Mesenchymal stem cell (in vitro differentiated cells and primary cell): ENCODE measurements around the gene CDC73.

Experiments used
- DNase-seq: peaks from one replicate; pipeline ENCODE4 v3.0.0-alpha.2; 2013
- H2AFZ ChIP-seq: one replicate; pipeline ENCODE4 v1.6.1; 2013; ENCODE audit warnings: low read depth, mild to moderate bottlenecking, control low read depth, inconsistent platforms, low read length, moderate library complexity
- H2AK5ac ChIP-seq: 2 replicates; pipeline ENCODE4 v1.6.1; 2013; ENCODE audit warnings: low read length, moderate library complexity, mild to moderate bottlenecking, inconsistent platforms; ENCODE audit not compliant: severe bottlenecking
- H2BK120ac ChIP-seq: one replicate; pipeline ENCODE4 v1.6.1; 2013; ENCODE audit warnings: low read depth, mild to moderate bottlenecking, inconsistent platforms, low read length, moderate library complexity
- H2BK12ac ChIP-seq, 2 experiments: one replicate each; pipeline ENCODE4 v1.6.1; 2013; ENCODE audit warnings: inconsistent platforms in 2 of 2, low read length in 2 of 2, mild to moderate bottlenecking in 2 of 2, moderate library complexity in 2 of 2, control low read depth in 1 of 2
- H2BK15ac ChIP-seq: one replicate; pipeline ENCODE4 v1.6.1; 2013; ENCODE audit warnings: mild to moderate bottlenecking, low read depth, inconsistent platforms; ENCODE audit not compliant: poor library complexity, severe bottlenecking
- H2BK5ac ChIP-seq: 2 replicates; pipeline ENCODE4 v1.6.1; 2013; ENCODE audit warnings: low read depth, mild to moderate bottlenecking, low read length, control low read depth, inconsistent platforms; ENCODE audit not compliant: poor library complexity, severe bottlenecking
- H3K14ac ChIP-seq, 2 experiments: one replicate each; pipeline ENCODE4 v1.6.1; 2013; ENCODE audit warnings: inconsistent platforms in 2 of 2, low read length in 2 of 2, control low read depth in 1 of 2, mild to moderate bottlenecking in 1 of 2, moderate library complexity in 1 of 2
- H3K18ac ChIP-seq, 2 experiments: one replicate each; pipeline ENCODE4 v1.6.1; 2013; ENCODE audit warnings: inconsistent platforms in 2 of 2, low read length in 2 of 2, control low read depth in 1 of 2, low read depth in 1 of 2, mild to moderate bottlenecking in 1 of 2
- H3K23ac ChIP-seq, 2 experiments: one replicate each; pipeline ENCODE4 v1.6.1; 2013; ENCODE audit warnings: inconsistent platforms in 2 of 2, low read length in 2 of 2, mild to moderate bottlenecking in 2 of 2, moderate library complexity in 2 of 2, control low read depth in 1 of 2
- H3K27ac ChIP-seq: 2 replicates; pipeline ENCODE4 v1.5.1; 2013; ENCODE audit warnings: mild to moderate bottlenecking, moderate library complexity, low read length, control low read depth, inconsistent platforms; ENCODE audit not compliant: poor library complexity, severe bottlenecking
- H3K27me3 ChIP-seq, 2 experiments: 2 replicates each; pipeline versions ENCODE4 v1.6.1 to v1.7.0; 2013; ENCODE audit warnings: low read length in 2 of 2, mild to moderate bottlenecking in 2 of 2, moderate library complexity in 2 of 2, control low read depth in 1 of 2, inconsistent platforms in 1 of 2; ENCODE audit not compliant: control insufficient read depth in 1 of 2, insufficient read depth in 1 of 2
- H3K36me3 ChIP-seq, 2 experiments: 2 replicates each; pipeline versions ENCODE4 v1.6.1 to v1.7.0; 2013; ENCODE audit warnings: low read length in 2 of 2, control low read depth in 1 of 2, inconsistent platforms in 1 of 2, low read depth in 1 of 2, mild to moderate bottlenecking in 1 of 2; ENCODE audit not compliant: insufficient read depth in 2 of 2, control insufficient read depth in 1 of 2
- H3K4ac ChIP-seq, 2 experiments: one replicate each; pipeline ENCODE4 v1.6.1; 2013; ENCODE audit warnings: inconsistent platforms in 2 of 2, low read length in 2 of 2, mild to moderate bottlenecking in 2 of 2, moderate library complexity in 2 of 2, control low read depth in 1 of 2, low read depth in 1 of 2
- H3K4me1 ChIP-seq: 2 replicates; pipeline ENCODE4 v1.6.1; 2013; ENCODE audit warnings: low read depth, low read length, control low read depth; ENCODE audit not compliant: control insufficient read depth, insufficient read depth
- H3K4me2 ChIP-seq: 2 replicates; pipeline ENCODE4 v1.6.1; 2013; ENCODE audit warnings: low read length, mild to moderate bottlenecking, inconsistent platforms; ENCODE audit not compliant: poor library complexity, severe bottlenecking
- H3K4me3 ChIP-seq, 2 experiments: 2 replicates each; pipeline versions ENCODE4 v1.5.1 to v1.7.0; 2013; ENCODE audit warnings: low read length in 2 of 2, mild to moderate bottlenecking in 2 of 2, control low read depth in 1 of 2, low read depth in 1 of 2; ENCODE audit not compliant: insufficient read depth in 1 of 2
- H3K79me1 ChIP-seq: replicated peaks from 2 replicates; pipeline ENCODE4 v1.6.1; 2013; ENCODE audit warnings: mild to moderate bottlenecking, control low read depth, low read length, inconsistent platforms; ENCODE audit not compliant: poor library complexity, severe bottlenecking
- H3K9ac ChIP-seq: 2 replicates; pipeline ENCODE4 v1.7.0; 2013; ENCODE audit warnings: mild to moderate bottlenecking, low read length, moderate library complexity
- H3K9me3 ChIP-seq: 2 replicates; pipeline ENCODE4 v1.7.0; 2013; ENCODE audit warnings: mild to moderate bottlenecking, low read length; ENCODE audit not compliant: control insufficient read depth
- H4K8ac ChIP-seq: one replicate; pipeline ENCODE4 v1.6.1; 2013; ENCODE audit warnings: inconsistent platforms, mild to moderate bottlenecking, low read length, moderate library complexity
- H4K91ac ChIP-seq: one replicate; pipeline ENCODE4 v1.6.1; 2013; ENCODE audit warnings: mild to moderate bottlenecking, low read length, inconsistent platforms
- WGBS: methylation state at CpG from one replicate; pipeline ENCODE4 v1.1.7; 2013; ENCODE audit warnings: mixed read lengths; 5-methylcytosine and 5-hydroxymethylcytosine counted together

Gene CDC73

DNA sequence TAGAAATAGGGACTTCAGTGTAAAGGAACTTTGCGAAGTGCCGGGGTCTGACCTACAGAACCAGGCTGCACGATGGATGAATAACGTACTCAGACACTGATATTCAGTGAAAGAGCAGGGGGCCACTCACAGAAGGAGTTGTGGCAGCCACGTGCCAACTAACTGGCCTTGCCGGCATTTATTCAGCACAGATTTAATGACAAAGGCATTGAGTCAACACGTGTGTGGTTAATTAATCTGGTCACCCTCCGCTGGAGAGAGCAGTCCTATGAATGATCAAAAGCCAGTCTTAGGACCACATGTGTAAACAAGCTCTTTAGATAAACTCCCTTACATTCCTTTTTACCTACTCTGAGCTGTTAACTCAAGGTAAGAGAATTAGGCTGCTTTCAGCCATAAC is 70.8 kb downstream of the CDC73 start:
- H2BK120ac ChIP-seq, result no peak overlapping the region
- H3K9ac ChIP-seq, result no peak overlapping the region
- peaks cover 9 to 17% of the 10 kb centered on the region in 2 experiments for H3K36me3 ChIP-seq
- no peak overlapping the region for H3K4me3 ChIP-seq
- no peak overlapping the region for H4K91ac ChIP-seq
- H3K18ac ChIP-seq, result no peak overlapping the region
- H2BK12ac ChIP-seq, result no peak overlapping the region
- H3K4me1 ChIP-seq, result no peaks in the 10 kb centered on the region
- no peak overlapping the region for H3K14ac ChIP-seq
- WGBS, result 97% methylated on average over 8 of the region's 8 CpGs
- H3K27me3 ChIP-seq, result no peaks in the 10 kb centered on the region
- no peak overlapping the region for H3K4me2 ChIP-seq
- H2AK5ac ChIP-seq, result no peak overlapping the region
- H3K9me3 ChIP-seq, result no peaks in the 10 kb centered on the region
- H4K8ac ChIP-seq, result no peak overlapping the region
- no peak overlapping the region for H2AFZ ChIP-seq
- no peak overlapping the region for H3K4ac ChIP-seq
- H2BK15ac ChIP-seq, result no peak overlapping the region
- no peak overlapping the region for H3K27ac ChIP-seq
- no peak for DNase-seq
- H2BK5ac ChIP-seq, result no peak overlapping the region
- no peak overlapping the region for H3K23ac ChIP-seq
- peaks cover 19% of the 10 kb centered on the region for H3K79me1 ChIP-seq

DNA sequence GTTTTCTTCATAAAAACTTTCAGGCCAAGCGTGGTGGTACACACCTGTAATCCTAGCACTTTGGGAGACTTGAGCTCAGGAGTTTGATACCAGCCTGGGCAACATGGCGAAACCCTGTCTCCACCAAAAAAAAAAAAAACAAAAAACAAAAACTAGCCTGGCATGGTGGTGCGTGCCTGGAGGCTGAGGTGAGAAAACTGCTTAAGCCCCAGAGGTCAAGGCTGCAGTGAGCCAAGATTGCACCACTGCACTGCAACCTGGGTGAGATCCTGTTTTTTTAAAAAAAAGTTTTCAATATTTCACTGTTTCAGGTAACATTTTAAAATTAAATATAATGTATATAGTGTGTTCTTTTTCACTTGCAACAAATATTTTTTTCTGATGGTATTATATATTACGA is 78.1 kb downstream of the CDC73 start:
- DNase-seq, result no peak
- Histone ChIP-seq H2AK5ac (no peak overlapping the region), H3K4me3 (no peak overlapping the region), H2AFZ (no peak overlapping the region), H4K91ac (no peak overlapping the region), H3K9ac (no peak overlapping the region), H3K18ac (no peak overlapping the region), H3K4ac (no peak overlapping the region), H3K36me3 (peaks cover 5 to 18% of the 10 kb centered on the region in 2 experiments), H2BK12ac (no peak overlapping the region), H3K23ac (no peak overlapping the region), H3K9me3 (no peaks in the 10 kb centered on the region), H2BK120ac (no peak overlapping the region), H2BK5ac (no peak overlapping the region), H3K4me2 (no peak overlapping the region), H3K27ac (no peak overlapping the region), H4K8ac (no peak overlapping the region), H3K4me1 (no peaks in the 10 kb centered on the region), H3K79me1 (peaks cover 9% of the 10 kb centered on the region), H2BK15ac (no peak overlapping the region), H3K14ac (no peak overlapping the region), H3K27me3 (no peaks in the 10 kb centered on the region)
- whole genome bisulfite sequencing, result 98% methylated on average over 3 of the region's 4 CpGs

DNA sequence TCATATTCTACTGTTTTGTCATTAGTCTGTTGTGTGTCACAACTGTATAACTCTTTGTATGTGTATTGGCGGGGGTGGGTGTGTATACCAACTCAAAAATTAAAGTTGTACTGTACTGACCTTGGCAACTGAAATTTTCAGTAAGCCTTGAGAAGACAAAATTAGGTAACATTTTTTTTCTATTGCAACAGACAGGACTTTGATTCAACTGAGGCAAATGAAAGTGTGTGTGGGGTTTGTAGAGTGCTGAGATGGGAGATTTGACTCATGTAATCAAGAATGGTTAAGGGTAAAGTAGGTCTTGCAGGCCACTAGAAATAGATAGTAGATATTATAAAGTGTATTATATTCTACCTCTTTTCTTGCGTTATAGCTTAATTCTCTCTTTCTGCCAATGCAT is 79.2 kb downstream of the CDC73 start:
- Histone ChIP-seq H3K4ac (no peak overlapping the region), H3K4me3 (no peak overlapping the region), H3K18ac (no peak overlapping the region), H3K4me2 (no peak overlapping the region), H3K23ac (no peak overlapping the region), H3K9ac (no peak overlapping the region), H2AFZ (no peak overlapping the region), H4K8ac (no peak overlapping the region), H3K79me1 (peaks cover 8% of the 10 kb centered on the region), H3K27me3 (no peaks in the 10 kb centered on the region), H2BK5ac (no peak overlapping the region), H3K4me1 (no peaks in the 10 kb centered on the region), H3K9me3 (no peaks in the 10 kb centered on the region), H3K14ac (no peak overlapping the region), H2BK120ac (no peak overlapping the region), H4K91ac (no peak overlapping the region), H3K36me3 (peaks cover 5 to 26% of the 10 kb centered on the region in 2 experiments), H2BK12ac (no peak overlapping the region), H2AK5ac (no peak overlapping the region), H2BK15ac (no peak overlapping the region), H3K27ac (no peak overlapping the region)
- 100% methylated on average over 1 of the region's 2 CpGs for WGBS
- DNase-seq, result no peak

DNA sequence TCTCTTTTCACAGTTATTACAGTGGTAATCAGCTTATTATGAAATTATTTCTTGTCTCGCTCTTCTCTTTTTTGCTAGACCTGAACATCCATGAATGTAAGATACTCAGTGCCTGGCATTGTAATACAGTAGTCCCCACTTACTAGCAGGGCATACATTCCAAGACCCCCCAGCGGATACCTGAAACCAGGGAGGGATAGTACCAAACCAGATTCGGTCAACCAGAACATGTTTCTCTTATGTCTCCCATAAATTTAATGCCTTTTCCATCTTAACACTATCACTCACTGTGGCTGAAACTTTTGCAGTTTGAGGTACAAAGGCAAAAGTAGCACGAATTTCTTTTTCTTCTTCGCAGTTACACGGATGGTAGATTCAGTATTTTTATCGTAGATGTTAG is 89.2 kb downstream of the CDC73 start:
- Histone ChIP-seq H2BK15ac (no peak overlapping the region), H2BK120ac (no peak overlapping the region), H3K4me3 (no peak overlapping the region), H3K4me2 (no peak overlapping the region), H3K27me3 (no peaks in the 10 kb centered on the region), H2BK5ac (no peak overlapping the region), H2AFZ (no peak overlapping the region), H3K36me3 (peaks cover 4 to 61% of the 10 kb centered on the region in 2 experiments), H3K79me1 (peaks cover 7% of the 10 kb centered on the region), H4K8ac (no peak overlapping the region), H3K9ac (no peak overlapping the region), H2BK12ac (no peak overlapping the region), H3K27ac (no peak overlapping the region), H3K4me1 (no peaks in the 10 kb centered on the region), H3K14ac (no peak overlapping the region), H3K9me3 (peaks cover 25% of the 10 kb centered on the region), H4K91ac (no peak overlapping the region), H2AK5ac (no peak overlapping the region), H3K4ac (no peak overlapping the region), H3K23ac (no peak overlapping the region), H3K18ac (no peak overlapping the region)
- WGBS, result over 99% methylated on average over 6 of the region's 7 CpGs
- no peak for DNase-seq
